Left kidney (tissue), 2 donors: ENCODE measurements around the gene LAIR2. TPM values are rescaled to one million over a fixed set of nuclear protein-coding genes. Genes with fewer than 3 reads are reported as not detected.

Source experiments
- DNase-seq: peaks from one replicate; pipeline ENCODE4 v3.0.0-alpha.2; 2013
- polyA plus RNA-seq: library from polyadenylated mRNA; unstranded; fragments of 120-200 nt; gene quantifications from one replicate; pipeline ENCODE4 v1.2.1, GENCODE V29; 2013; ENCODE audit not compliant: insufficient read length

The LAIR2 gene
- polyA plus RNA-seq, 1 donor, result not detected

DNA sequence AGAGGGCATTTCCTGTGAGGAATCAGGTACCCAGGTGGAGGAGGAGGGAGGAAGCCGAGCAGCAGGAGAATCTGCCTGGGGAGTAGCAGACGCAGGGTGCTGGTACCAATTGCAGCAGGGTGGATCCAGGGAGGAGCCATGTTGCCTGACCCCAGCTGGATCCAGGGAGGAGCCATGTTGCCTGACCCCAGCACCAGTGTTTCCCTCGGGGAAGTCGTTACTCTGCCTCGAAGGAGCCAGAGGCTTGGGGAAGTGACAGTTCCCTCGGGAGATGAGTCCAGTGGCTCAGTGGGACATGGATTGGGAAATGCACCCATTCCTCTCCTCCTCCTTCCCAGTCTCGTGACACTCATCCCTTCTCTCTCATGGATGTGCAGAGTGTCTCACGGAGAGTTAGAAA is 31.5 kb downstream of the LAIR2 start:
- DNase-seq, result no peak

DNA sequence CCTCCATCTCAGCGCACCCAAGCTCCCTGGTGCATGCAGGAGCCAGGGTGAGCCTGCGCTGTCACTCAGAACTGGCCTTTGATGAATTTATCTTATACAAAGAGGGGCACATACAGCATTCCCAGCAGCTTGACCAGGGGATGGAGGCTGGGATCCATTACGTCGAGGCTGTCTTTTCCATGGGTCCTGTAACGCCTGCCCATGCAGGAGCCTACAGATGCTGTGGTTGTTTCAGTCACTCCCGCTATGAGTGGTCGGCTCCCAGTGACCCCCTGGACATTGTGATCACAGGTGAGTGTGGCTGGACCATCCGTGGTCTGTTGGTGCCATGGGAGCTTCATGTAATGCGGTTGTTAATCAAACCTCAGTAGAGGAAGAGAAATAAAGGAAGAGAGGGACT is 33.0 kb downstream of the LAIR2 start:
- DNase-seq, result no peak

- no peak for DNase-seq
Observed at GRCh38 chr19:54536956-54537355, 34.3 kb downstream of the LAIR2 start.

DNA sequence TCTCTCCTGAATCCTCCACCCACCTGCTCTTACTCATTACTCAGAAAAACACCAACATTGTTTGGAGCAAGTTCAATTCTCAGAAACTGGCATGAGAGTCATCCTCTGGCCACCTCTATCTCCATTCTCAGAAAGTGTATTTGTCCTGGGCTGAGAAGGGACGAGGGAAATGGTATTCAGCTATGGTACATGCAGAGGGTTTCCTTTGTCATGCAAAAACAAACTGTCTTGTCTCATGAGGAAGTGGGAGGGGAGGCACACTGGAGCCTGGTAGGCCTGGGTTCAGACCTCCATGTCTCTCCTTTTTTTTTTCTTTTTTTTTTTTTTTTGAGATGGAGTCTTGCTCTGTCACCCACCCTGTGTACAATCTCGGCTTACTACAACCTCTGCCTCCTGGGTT is 39.1 kb downstream of the LAIR2 start:
- DNase-seq, result no peak

- no peak for DNase-seq
Observed at GRCh38 chr19:54548806-54549205, 46.2 kb downstream of the LAIR2 start.

- DNase-seq, result no peak
Observed at GRCh38 chr19:54549224-54549623, 46.6 kb downstream of the LAIR2 start.

GRCh38 chr19:54551293-54551692 is 48.7 kb downstream of the LAIR2 start:
- DNase-seq, result no peak

DNA sequence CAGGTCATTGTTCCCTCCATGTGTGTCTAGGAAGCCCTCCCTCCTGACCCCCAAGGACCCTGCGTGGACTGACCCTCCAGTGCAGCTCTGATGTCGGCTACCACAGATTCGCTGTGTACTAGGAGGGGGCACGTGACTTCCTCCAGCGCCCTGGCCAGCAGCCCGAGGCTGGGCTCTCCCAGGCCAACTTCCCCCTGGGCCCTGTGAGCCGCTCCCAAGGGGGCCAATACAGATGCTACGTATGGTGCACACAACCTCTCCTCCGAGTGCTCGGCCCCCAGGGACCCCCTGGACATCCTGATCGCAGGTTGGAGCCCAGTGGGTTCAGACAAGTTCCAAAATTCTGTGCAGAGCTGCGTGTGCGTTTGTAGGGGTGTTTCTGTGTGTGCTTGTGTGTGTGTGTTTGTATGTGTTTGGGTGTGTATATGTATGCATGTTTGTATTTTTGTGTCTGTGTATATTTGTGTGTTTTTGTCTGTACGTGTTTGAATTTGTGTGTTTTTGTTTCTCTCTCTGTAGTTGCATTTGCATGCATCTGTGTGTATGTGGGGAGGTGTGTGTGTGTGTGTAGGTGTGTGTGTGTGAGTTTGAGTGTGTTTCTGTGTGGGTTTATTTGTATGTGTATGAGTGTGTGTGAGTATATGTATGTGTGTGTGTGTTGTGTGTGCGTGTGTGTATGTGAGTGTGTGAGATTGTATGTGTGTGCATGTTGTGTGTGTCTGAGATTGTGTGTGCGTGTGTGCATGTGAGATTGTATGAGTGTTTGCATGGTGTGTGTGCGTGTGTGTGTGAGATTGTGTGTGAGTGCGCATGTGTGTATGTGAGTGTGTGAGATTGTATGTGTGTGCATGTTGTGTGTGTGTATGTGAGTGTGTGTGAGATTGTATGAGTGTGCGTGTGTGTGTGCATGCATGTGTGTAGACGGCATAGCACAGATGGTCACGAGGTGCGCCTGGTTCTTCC is 49.6 kb downstream of the LAIR2 start:
- DNase-seq, result no peak

DNA sequence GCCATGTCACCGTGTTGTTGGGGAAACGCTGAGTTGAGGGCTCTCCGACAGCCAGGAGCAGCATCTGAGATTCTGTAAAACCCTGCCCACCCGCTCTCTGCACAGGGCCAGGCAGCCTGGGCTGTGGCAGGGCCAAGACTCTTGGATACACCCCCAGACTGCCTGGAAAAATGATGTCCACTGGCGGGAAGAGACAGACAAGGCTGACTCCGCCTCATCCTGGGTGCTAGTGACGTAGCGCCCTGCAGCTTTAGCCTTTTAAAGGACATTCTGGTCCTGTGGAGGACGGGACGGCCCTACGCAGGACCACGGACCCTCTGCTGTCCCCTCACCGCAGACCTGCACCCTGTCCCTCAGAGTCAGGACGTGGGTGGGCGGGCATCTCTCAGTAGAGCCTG is 50.3 kb downstream of the LAIR2 start:
- DNase-seq, result no peak

GRCh38 chr19:54554006-54554405 is 51.4 kb downstream of the LAIR2 start:
- DNase-seq, result no peak

DNA sequence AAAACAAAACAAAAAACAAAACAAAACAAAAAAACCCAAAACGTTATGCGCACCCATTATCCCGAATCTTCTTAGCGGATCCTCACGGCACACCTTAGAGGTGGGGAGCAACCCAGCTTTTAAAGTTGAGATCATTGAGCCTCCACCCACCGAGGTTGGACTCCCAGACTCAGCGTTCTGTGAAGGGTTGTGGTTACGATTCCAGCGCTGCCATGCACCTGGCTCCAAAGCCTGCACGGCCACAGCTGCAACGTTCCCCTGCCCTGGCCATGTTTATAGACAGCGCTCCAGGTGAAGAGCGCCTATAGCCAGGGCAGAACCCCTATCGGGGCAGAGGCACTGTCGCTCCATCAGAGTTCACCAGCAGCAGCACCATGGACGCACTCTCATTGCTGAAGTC is 52.3 kb downstream of the LAIR2 start:
- no peak for DNase-seq

DNA sequence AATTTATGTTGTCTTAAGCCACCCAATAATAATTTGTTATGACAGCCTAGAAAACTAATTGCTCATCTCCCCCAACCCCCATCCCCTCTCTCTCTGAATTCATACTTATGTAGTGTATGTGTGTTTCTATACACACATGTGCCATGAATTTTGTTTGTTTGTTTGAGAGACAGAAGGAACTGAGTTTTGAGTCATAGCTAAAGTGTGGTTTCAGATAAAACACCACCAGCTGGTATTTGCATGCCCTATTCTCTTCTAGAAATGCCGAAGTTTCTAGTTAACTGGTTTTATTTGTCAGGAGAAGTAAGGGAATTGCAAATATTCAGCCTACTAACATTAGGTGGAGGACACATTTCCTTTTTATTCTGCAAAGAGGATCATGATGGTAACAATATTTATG is 53.6 kb downstream of the LAIR2 start:
- DNase-seq, result no peak

GRCh38 chr19:54558339-54558738 is 55.7 kb downstream of the LAIR2 start:
- peak; percentile 5 for DNase-seq

Other genes with a start within 250 kb of the LAIR2 start
- gene LILRB5, start 245.6 kb upstream of the LAIR2 start, polyA plus RNA-seq, result 1.6 TPM
- 0.45 TPM for gene LILRB2, start 221.7 kb upstream of the LAIR2 start, polyA plus RNA-seq
- gene LILRA5, start 189.7 kb upstream of the LAIR2 start, polyA plus RNA-seq, result 0.45 TPM
- gene LILRA4, start 163.7 kb upstream of the LAIR2 start, polyA plus RNA-seq, result not detected
- 3.2 TPM for gene LAIR1, start 137.9 kb upstream of the LAIR2 start, polyA plus RNA-seq
- 7.8 TPM for gene TTYH1, start 87.4 kb upstream of the LAIR2 start, polyA plus RNA-seq
- gene LENG8, start 53.6 kb upstream of the LAIR2 start, polyA plus RNA-seq, result 189 TPM
- 1.7 TPM for gene LENG9, start 39.1 kb upstream of the LAIR2 start, polyA plus RNA-seq
- gene CDC42EP5, start 29.5 kb upstream of the LAIR2 start, polyA plus RNA-seq, result 13.0 TPM
- gene LILRA2, start 71.0 kb downstream of the LAIR2 start, polyA plus RNA-seq, result 0.40 TPM
- gene LILRA1, start 90.8 kb downstream of the LAIR2 start, polyA plus RNA-seq, result 0.32 TPM
- gene LILRB1, start 127.7 kb downstream of the LAIR2 start, polyA plus RNA-seq, result 1.4 TPM
- gene LILRB4, start 160.2 kb downstream of the LAIR2 start, polyA plus RNA-seq, result 1.3 TPM
- not detected for gene KIR3DL3, start 221.6 kb downstream of the LAIR2 start, polyA plus RNA-seq
- gene KIR2DL3, start 235.7 kb downstream of the LAIR2 start, polyA plus RNA-seq, result not detected